H1 (cell line): ENCODE results near the gene BTNL3. TPM values are rescaled to one million over a fixed set of nuclear protein-coding genes. Genes with fewer than 3 reads are reported as not detected.

Experiments
- CTCF ChIA-PET: fragments of 300-600 bp; sonication (Branson Sonifier 250); formaldehyde crosslinking; loops from one replicate; lab custom pipeline; 2021; ENCODE audit not compliant: partially characterized antibody; lab: Charles Lee
- POLR2A ChIA-PET: fragments of 300-600 bp; sonication (Branson Sonifier 250); formaldehyde crosslinking; loops from one replicate; lab custom pipeline; 2021; ENCODE audit warnings: inconsistent platforms; ENCODE audit not compliant: partially characterized antibody; lab: Charles Lee
- DNase-seq, 2 experiments: peaks; one replicate each; pipeline versions ENCODE4 v3.0.0 to v3.0.0-alpha.2; 2010 to 2022; ENCODE audit warnings: low spot score in 2 of 2, low read depth in 1 of 2, mixed read lengths in 1 of 2
- FAIRE-seq: peaks from 2 replicates; lab custom pipeline; 2011; peaks lifted over from hg19 to GRCh38; lab: Jason Lieb, UNC
- H2AFZ ChIP-seq: 2 replicates; pipeline ENCODE4 v1.8.1; 2012; ENCODE audit warnings: low read length, inconsistent platforms
- H2AK5ac ChIP-seq: 2 replicates; pipeline ENCODE4 v1.6.1; 2013; ENCODE audit warnings: low read depth, low read length
- H2BK120ac ChIP-seq: replicated peaks from 2 replicates; pipeline ENCODE3; 2013; ENCODE audit warnings: low read depth, low read length, inconsistent platforms
- H2BK12ac ChIP-seq: 2 replicates; pipeline ENCODE4 v1.6.1; 2013; ENCODE audit warnings: low read depth, low read length
- H2BK15ac ChIP-seq: 2 replicates; pipeline ENCODE4 v1.6.1; 2013; ENCODE audit warnings: low read length
- H2BK20ac ChIP-seq: 2 replicates; pipeline ENCODE4 v1.6.1; 2013; ENCODE audit warnings: low read length
- H2BK5ac ChIP-seq: 2 replicates; pipeline ENCODE4 v1.6.1; 2013; ENCODE audit warnings: low read depth, low read length
- H3K14ac ChIP-seq: 2 replicates; pipeline ENCODE4 v1.6.1; 2013; ENCODE audit warnings: inconsistent platforms; ENCODE audit not compliant: insufficient read length
- H3K18ac ChIP-seq: 2 replicates; pipeline ENCODE4 v1.6.1; 2013; ENCODE audit warnings: low read length; ENCODE audit errors: extremely low read depth
- H3K23ac ChIP-seq: 2 replicates; pipeline ENCODE4 v1.6.1; 2013; ENCODE audit warnings: inconsistent platforms; ENCODE audit not compliant: insufficient read length
- H3K23me2 ChIP-seq: 2 replicates; pipeline ENCODE4 v1.6.1; 2013; ENCODE audit warnings: low read depth, low read length
- H3K27ac ChIP-seq: 2 replicates; pipeline ENCODE4 v1.6.1; 2011; ENCODE audit warnings: low read depth, low read length, inconsistent platforms
- H3K27me3 ChIP-seq, 4 experiments: replicated peaks in 1 of 4; 1 replicate in 1 of 4; 2 replicates in 3 of 4; pipeline versions ENCODE4 v1.6.1 to v1.8.1; 2011 to 2013; ENCODE audit warnings: low read length in 3 of 4, mild to moderate bottlenecking in 3 of 4, inconsistent platforms in 2 of 4, mixed read lengths in 2 of 4, moderate library complexity in 1 of 4; ENCODE audit not compliant: control insufficient read depth in 3 of 4, insufficient read depth in 3 of 4; ENCODE audit errors: extremely low read depth in 1 of 4
- H3K36me3 ChIP-seq, 4 experiments: 2 replicates each; pipeline versions ENCODE4 v1.6.1 to v1.8.1; 2011 to 2013; ENCODE audit warnings: mild to moderate bottlenecking in 4 of 4, low read length in 3 of 4, moderate library complexity in 2 of 4, control low read depth in 1 of 4, inconsistent platforms in 1 of 4; ENCODE audit not compliant: insufficient read depth in 4 of 4, control insufficient read depth in 2 of 4
- H3K4ac ChIP-seq: replicated peaks from 2 replicates; pipeline ENCODE3; 2013; ENCODE audit warnings: low read length, low read depth, mixed read lengths, inconsistent platforms; ENCODE audit not compliant: insufficient read length
- H3K4me1 ChIP-seq, 4 experiments: replicated peaks in 1 of 4; 1 replicate in 1 of 4; 2 replicates in 3 of 4; pipeline versions ENCODE4 v1.6.1 to v1.8.1; 2011 to 2013; ENCODE audit warnings: low read length in 3 of 4, inconsistent platforms in 2 of 4, mixed read lengths in 1 of 4; ENCODE audit not compliant: insufficient read depth in 4 of 4, control insufficient read depth in 3 of 4
- H3K4me2 ChIP-seq, 2 experiments: 2 replicates each; pipeline versions ENCODE4 v1.6.1 to v1.8.1; 2011 to 2013; ENCODE audit warnings: low read depth in 2 of 2, low read length in 2 of 2, control low read depth in 1 of 2, inconsistent platforms in 1 of 2, mild to moderate bottlenecking in 1 of 2; ENCODE audit not compliant: insufficient read depth in 1 of 2
- H3K4me3 ChIP-seq, 4 experiments: fragments of 200-600, 300-600 bp in 1 of 4; sonication (generic), shearing (Covaris generic), sonication (Bioruptor Twin) in 1 of 4; 2 replicates each; pipeline versions ENCODE4 v1.5.1 to v1.8.1; 2011 to 2016; ENCODE audit warnings: low read length in 4 of 4, low read depth in 3 of 4, control low read depth in 2 of 4, inconsistent platforms in 2 of 4, mild to moderate bottlenecking in 2 of 4, mixed read lengths in 1 of 4, moderate library complexity in 1 of 4; ENCODE audit not compliant: insufficient read depth in 2 of 4; ENCODE audit errors: extremely low read depth in 1 of 4
- H3K56ac ChIP-seq: replicated peaks from 2 replicates; pipeline ENCODE3; 2013; ENCODE audit warnings: low read depth, mild to moderate bottlenecking, mixed read lengths, low read length, inconsistent platforms; ENCODE audit not compliant: insufficient read length
- H3K79me1 ChIP-seq: 2 replicates; pipeline ENCODE4 v1.6.1; 2013; ENCODE audit warnings: low read depth, low read length, control low read depth
- H3K79me2 ChIP-seq, 2 experiments: 2 replicates each; pipeline versions ENCODE4 v1.6.1 to v1.8.1; 2012 to 2013; ENCODE audit warnings: low read length in 2 of 2, mild to moderate bottlenecking in 2 of 2, inconsistent platforms in 1 of 2; ENCODE audit not compliant: insufficient read depth in 2 of 2, control insufficient read depth in 1 of 2
- H3K9ac ChIP-seq, 4 experiments: replicated peaks in 1 of 4; 1 replicate in 1 of 4; 2 replicates in 3 of 4; pipeline versions ENCODE4 v1.6.1 to v1.8.1; 2011 to 2013; ENCODE audit warnings: low read depth in 3 of 4, low read length in 3 of 4, control low read depth in 2 of 4, mild to moderate bottlenecking in 2 of 4, moderate library complexity in 2 of 4, inconsistent platforms in 1 of 4; ENCODE audit errors: extremely low read depth in 1 of 4
- H3K9me3 ChIP-seq, 2 experiments: 2 replicates each; pipeline versions ENCODE4 v1.6.1 to v1.8.1; 2012 to 2013; ENCODE audit warnings: mild to moderate bottlenecking in 2 of 2, moderate library complexity in 2 of 2, control low read depth in 1 of 2, inconsistent platforms in 1 of 2, low read depth in 1 of 2, low read length in 1 of 2, mixed read lengths in 1 of 2; ENCODE audit not compliant: insufficient read depth in 2 of 2
- H4K20me1 ChIP-seq, 2 experiments: replicated peaks in 1 of 2; 2 replicates each; pipeline versions ENCODE3 to v1.8.1; 2011 to 2013; ENCODE audit warnings: inconsistent platforms in 2 of 2, low read length in 2 of 2, mild to moderate bottlenecking in 1 of 2; ENCODE audit not compliant: insufficient read depth in 2 of 2, control insufficient read depth in 1 of 2
- H4K5ac ChIP-seq: 2 replicates; pipeline ENCODE4 v1.6.1; 2013; ENCODE audit warnings: low read length, low read depth, mixed read lengths, inconsistent platforms; ENCODE audit not compliant: insufficient read length
- H4K8ac ChIP-seq: 2 replicates; pipeline ENCODE4 v1.8.0; 2013; ENCODE audit warnings: mild to moderate bottlenecking, moderate library complexity, low read length, inconsistent platforms; ENCODE audit not compliant: insufficient read depth; ENCODE audit errors: extremely low read depth
- H4K91ac ChIP-seq: replicated peaks from 2 replicates; pipeline ENCODE3; 2013; ENCODE audit warnings: low read length, mixed read lengths, inconsistent platforms; ENCODE audit not compliant: insufficient read length
- BCL11A ChIP-seq, 2 experiments: IDR thresholded peaks; one replicate each; pipeline ENCODE4 v1.6.1; 2011; ENCODE audit warnings: low read depth in 2 of 2, low read length in 2 of 2, mild to moderate bottlenecking in 2 of 2
- CHD1 ChIP-seq: IDR thresholded peaks from 2 replicates; pipeline ENCODE4 v1.6.1; 2012; ENCODE audit warnings: low read depth, low read length, improper control_type of control experiment
- GABPA ChIP-seq: IDR thresholded peaks from 2 replicates; pipeline ENCODE4 v1.6.1; 2011; ENCODE audit warnings: mild to moderate bottlenecking, low read length, moderate library complexity, borderline replicate concordance; ENCODE audit not compliant: insufficient read depth
- KDM5A ChIP-seq: fragments of 200-600 bp; IDR thresholded peaks from 2 replicates; pipeline ENCODE4 v1.7.1; 2012; ENCODE audit warnings: mild to moderate bottlenecking, low read length, inconsistent platforms, mixed read lengths
- MAFK ChIP-seq: IDR thresholded peaks from 2 replicates; pipeline ENCODE4 v1.6.1; 2012; ENCODE audit warnings: low read depth, mild to moderate bottlenecking, improper control_type of control experiment, low read length
- NANOG ChIP-seq: IDR thresholded peaks from 2 replicates; pipeline ENCODE4 v1.6.1; 2011; ENCODE audit warnings: low read length, low read depth, mild to moderate bottlenecking, inconsistent platforms; ENCODE audit not compliant: insufficient read depth, poor library complexity, severe bottlenecking
- POLR2A ChIP-seq, 2 experiments: IDR thresholded peaks; 1 replicate in 1 of 2; 2 replicates in 1 of 2; pipeline ENCODE4 v1.6.1; 2011; ENCODE audit warnings: low read depth in 2 of 2, low read length in 2 of 2, mild to moderate bottlenecking in 2 of 2; ENCODE audit errors: control extremely low read depth in 1 of 2
- POU5F1 ChIP-seq: IDR thresholded peaks from 2 replicates; pipeline ENCODE4 v1.6.1; 2011; ENCODE audit warnings: low read depth, mild to moderate bottlenecking, low read length, moderate library complexity
- SIRT6 ChIP-seq: IDR thresholded peaks from one replicate; pipeline ENCODE4 v1.7.1; 2012; ENCODE audit warnings: low read length, inconsistent platforms
- TAF1 ChIP-seq: IDR thresholded peaks from 2 replicates; pipeline ENCODE4 v1.6.1; 2011; ENCODE audit warnings: mild to moderate bottlenecking, low read depth, low read length
- TBP ChIP-seq: IDR thresholded peaks from 2 replicates; pipeline ENCODE4 v1.6.1; 2011; ENCODE audit warnings: low read depth, low read length, improper control_type of control experiment
- TCF12 ChIP-seq: IDR thresholded peaks from 2 replicates; pipeline ENCODE4 v1.6.1; 2011; ENCODE audit warnings: low read depth, mild to moderate bottlenecking, low read length
- WGBS, 2 experiments: shearing (Covaris generic) in 1 of 2; methylation state at CpG; one replicate each; pipeline versions ENCODE4 v1.1.6 to v1.1.7; 2013 to 2015; ENCODE audit warnings: low lambda C conversion rate in 2 of 2, mixed read lengths in 2 of 2, inconsistent platforms in 1 of 2, low coverage in 1 of 2, missing lambda C conversion rate in 1 of 2; ENCODE audit not compliant: insufficient replicate concordance in 2 of 2, insufficient coverage in 1 of 2, insufficient read length in 1 of 2; ENCODE audit errors: extremely low coverage in 1 of 2, missing lambda C conversion rate in 1 of 2; 5-methylcytosine and 5-hydroxymethylcytosine counted together
- polyA plus RNA-seq, 7 experiments: library from polyadenylated mRNA; depleted of rRNA in 3 of 7; stranded (reverse) in 5 of 7; unstranded in 2 of 7; fragments of >200 nt in 5 of 7; fragments of 200-250 nt in 2 of 7; gene quantifications; 1 replicate in 5 of 7; 2 replicates in 1 of 7; 4 replicates in 1 of 7; pipeline versions ENCODE4 v1.2.1 to v1.2.3, GENCODE V29; 2011 to 2013; ENCODE audit warnings: missing spikeins in 2 of 7, mixed read lengths in 2 of 7
- total RNA-seq: library from RNA; stranded (reverse); fragmentation: NEBNext Ultra II Directional; extraction: Animal tissue kit (Norgen Biotek cat#: 25700); gene quantifications from 2 replicates; pipeline ENCODE4 v1.2.1, GENCODE V29; 2021
- TF ChIP-seq, protein P1 (sequence below), 3 experiments: IDR thresholded peaks; 1 replicate in 2 of 3; 2 replicates in 1 of 3; pipeline versions ENCODE4 v1.5.1 to v1.6.1; 2011; ENCODE audit warnings: low read length in 3 of 3, mild to moderate bottlenecking in 3 of 3, inconsistent platforms in 2 of 3, low read depth in 1 of 3, moderate library complexity in 1 of 3; ENCODE audit not compliant: insufficient read depth in 1 of 3; ENCODE audit errors: control extremely low read depth in 1 of 3

The BTNL3 gene
- total and polyA plus RNA-seq, 2 of the 8 experiments (the other 6 are each of a cell fraction or from before 2014, with no cell fraction given): not detected

DNA sequence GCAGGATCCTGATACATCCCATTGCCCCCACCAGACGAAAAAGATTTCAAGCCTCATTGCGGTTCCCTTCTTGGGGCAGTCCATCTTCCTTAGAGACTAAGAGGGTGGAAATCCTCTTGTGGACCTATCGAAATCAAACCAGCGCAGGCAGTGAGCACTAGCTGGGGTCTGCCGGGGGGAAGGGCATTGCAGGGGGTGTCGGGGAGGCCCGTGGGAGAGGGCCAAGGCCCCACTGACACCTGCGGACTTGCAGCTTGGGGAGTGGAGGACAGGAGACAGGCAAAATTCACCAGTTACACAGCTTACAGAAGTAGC lies 51.9 kb downstream of the BTNL3 start:
- Histone ChIP-seq H4K20me1 (no peaks in the 10 kb centered on the region), H2BK5ac (no peak overlapping the region), H3K9ac (no peak overlapping the region), H3K79me2 (no peaks in the 10 kb centered on the region), H3K79me1 (no peaks in the 10 kb centered on the region), H2AK5ac (no peak overlapping the region), H3K27ac (no peak overlapping the region), H3K23ac (no peak overlapping the region), H4K5ac (no peak overlapping the region), H3K27me3 (no peaks in the 10 kb centered on the region; a peak in 1 of 7 replicates), H2AFZ (no peak overlapping the region), H2BK12ac (no peak overlapping the region), H3K4ac (no peak overlapping the region), H3K56ac (no peak overlapping the region), H2BK120ac (no peak overlapping the region), H2BK20ac (no peak overlapping the region), H3K4me3 (no peak overlapping the region), H3K14ac (no peak overlapping the region), H3K18ac (no peak overlapping the region), H4K91ac (no peak overlapping the region), H3K4me1 (peaks cover 0 to 13% (median 8%) of the 10 kb centered on the region in 4 experiments; a peak in 5 of 7 replicates), H3K9me3 (peaks cover 2 to 4% of the 10 kb centered on the region in 2 experiments; a peak in 2 of 4 replicates), H3K4me2 (no peak overlapping the region), H4K8ac (no peak overlapping the region), H3K36me3 (no peaks in the 10 kb centered on the region), H2BK15ac (no peak overlapping the region), H3K23me2 (peaks cover under 1% of the 10 kb centered on the region; the same call in 1 of the 2 replicates)
- DNase-seq (no peak), FAIRE-seq (no peak)
- WGBS, 2 experiments: 95% methylated on average over 8 of the region's 8 CpGs; no CpG with 5 or more reads in 1 of the 2 experiments
- ChIA-PET POLR2A (interaction anchor here (0.7 kb wide), 1 partner anchor 46 kb away, joined by 3 read pairs; no protein-coding TSS in a partner anchor), CTCF (interaction anchor here (1.0 to 1.4 kb wide), 2 partner anchors 10 to 172 kb away, joined by 3 to 4 read pairs; no protein-coding TSS in a partner anchor)
- TF ChIP-seq, protein P1, sequence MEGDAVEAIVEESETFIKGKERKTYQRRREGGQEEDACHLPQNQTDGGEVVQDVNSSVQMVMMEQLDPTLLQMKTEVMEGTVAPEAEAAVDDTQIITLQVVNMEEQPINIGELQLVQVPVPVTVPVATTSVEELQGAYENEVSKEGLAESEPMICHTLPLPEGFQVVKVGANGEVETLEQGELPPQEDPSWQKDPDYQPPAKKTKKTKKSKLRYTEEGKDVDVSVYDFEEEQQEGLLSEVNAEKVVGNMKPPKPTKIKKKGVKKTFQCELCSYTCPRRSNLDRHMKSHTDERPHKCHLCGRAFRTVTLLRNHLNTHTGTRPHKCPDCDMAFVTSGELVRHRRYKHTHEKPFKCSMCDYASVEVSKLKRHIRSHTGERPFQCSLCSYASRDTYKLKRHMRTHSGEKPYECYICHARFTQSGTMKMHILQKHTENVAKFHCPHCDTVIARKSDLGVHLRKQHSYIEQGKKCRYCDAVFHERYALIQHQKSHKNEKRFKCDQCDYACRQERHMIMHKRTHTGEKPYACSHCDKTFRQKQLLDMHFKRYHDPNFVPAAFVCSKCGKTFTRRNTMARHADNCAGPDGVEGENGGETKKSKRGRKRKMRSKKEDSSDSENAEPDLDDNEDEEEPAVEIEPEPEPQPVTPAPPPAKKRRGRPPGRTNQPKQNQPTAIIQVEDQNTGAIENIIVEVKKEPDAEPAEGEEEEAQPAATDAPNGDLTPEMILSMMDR (IDR thresholded peaks at IDR 0.05; ENCODE audit: control extremely low read depth in 1 of 3, insufficient read depth in 1 of 3, low read depth in 1 of 3, low read length in 3 of 3): no peak
- no peak for TF ChIP-seq POU5F1
- TF ChIP-seq SIRT6: no peak
- TF ChIP-seq MAFK: no peak
- TF ChIP-seq GABPA: no peak
- no peak for TF ChIP-seq KDM5A
- no peak for TF ChIP-seq TBP
- TF ChIP-seq CHD1: no peak
- no peak for TF ChIP-seq TAF1
- TF ChIP-seq BCL11A (IDR thresholded peaks at IDR 0.05; ENCODE audit: low read depth in 2 of 2, low read length in 2 of 2): no peak
- no peak for TF ChIP-seq POLR2A (IDR thresholded peaks at IDR 0.05; ENCODE audit: control extremely low read depth in 1 of 2, low read depth in 2 of 2, low read length in 2 of 2)
- no peak for TF ChIP-seq NANOG
- TF ChIP-seq TCF12: no peak
